PC-9 (cell line): Measurements from ENCODE around the gene OPTC. TPM values are rescaled to one million over a fixed set of nuclear protein-coding genes. Genes with fewer than 3 reads are reported as not detected.

Experiments
- BruUV-seq: library from RNA; stranded (reverse); fragments of 400-500 nt; replicated peaks from 2 replicates; lab custom pipeline; 2021; lab: Mats Ljungman, UMichigan
- CTCF ChIA-PET: fragments of 300-600 bp; sonication (Branson Sonifier 250); formaldehyde crosslinking; loops from one replicate; lab custom pipeline; 2022; ENCODE audit warnings: antibody characterized with exemption; lab: Charles Lee
- POLR2A ChIA-PET: fragments of 300-600 bp; sonication (Branson Sonifier 250); formaldehyde crosslinking; loops from one replicate; lab custom pipeline; 2022; ENCODE audit warnings: antibody characterized with exemption; ENCODE audit not compliant: unreplicated experiment; lab: Charles Lee
- DNase-seq, 2 experiments: peaks; one replicate each; pipeline versions ENCODE4 v3.0.0 to v3.0.0-alpha.2; 2015 to 2022; ENCODE audit warnings: mixed read lengths in 1 of 2
- H2AFZ ChIP-seq: fragments of 200-600 bp; sonication (generic); 2 replicates; pipeline ENCODE4 v1.8.1; 2017; ENCODE audit warnings: antibody characterized with exemption
- H3F3A ChIP-seq: fragments of 200-600 bp; sonication (generic); 2 replicates; pipeline ENCODE4 v1.8.1; 2017; ENCODE audit warnings: antibody characterized with exemption, mild to moderate bottlenecking, low read depth; ENCODE audit not compliant: insufficient read depth
- H3K27ac ChIP-seq: fragments of 200-600 bp; sonication (generic); 2 replicates; pipeline ENCODE4 v1.6.1; 2016; ENCODE audit warnings: mixed run types
- H3K27me3 ChIP-seq: fragments of 200-600 bp; sonication (generic); 2 replicates; pipeline ENCODE4 v1.6.1; 2016; ENCODE audit warnings: low read depth, mixed run types; ENCODE audit not compliant: insufficient read depth
- H3K36me3 ChIP-seq: fragments of 200-600 bp; sonication (generic); 2 replicates; pipeline ENCODE4 v1.6.1; 2016; ENCODE audit warnings: low read depth, mixed run types
- H3K4me1 ChIP-seq: fragments of 200-600 bp; sonication (generic); replicated peaks from 2 replicates; pipeline ENCODE4 v1.6.1; 2016; ENCODE audit warnings: mixed run types; ENCODE audit not compliant: insufficient read depth
- H3K4me2 ChIP-seq: fragments of 200-600 bp; sonication (generic); 2 replicates; pipeline ENCODE4 v1.6.1; 2017; ENCODE audit warnings: mixed run types
- H3K4me3 ChIP-seq: fragments of 200-600 bp; sonication (generic); 2 replicates; pipeline ENCODE4 v1.6.1; 2016; ENCODE audit warnings: mixed run types
- H3K79me2 ChIP-seq: fragments of 200-600 bp; sonication (generic); 2 replicates; pipeline ENCODE4 v1.6.1; 2017; ENCODE audit warnings: low read depth, mixed run types
- H3K9me2 ChIP-seq: fragments of 200-600 bp; sonication (generic); 2 replicates; pipeline ENCODE4 v1.8.1; 2017; ENCODE audit warnings: mild to moderate bottlenecking; ENCODE audit not compliant: insufficient read depth
- H3K9me3 ChIP-seq: fragments of 200-600 bp; sonication (generic); 2 replicates; pipeline ENCODE4 v1.8.1; 2016; ENCODE audit warnings: low read depth; ENCODE audit not compliant: insufficient read depth
- H4K20me1 ChIP-seq: fragments of 200-600 bp; sonication (generic); 2 replicates; pipeline ENCODE4 v1.8.1; 2017; ENCODE audit not compliant: insufficient read depth
- CTCF ChIP-seq: fragments of 200-600 bp; sonication (generic); conservative IDR thresholded peaks from 2 replicates; pipeline ENCODE4 v1.6.1; 2017; ENCODE audit warnings: mixed run types, antibody characterized with exemption, mild to moderate bottlenecking, moderate library complexity
- EZH2 ChIP-seq: fragments of 200-600 bp; sonication (generic); IDR thresholded peaks from 2 replicates; pipeline ENCODE4 v1.8.0; 2017; ENCODE audit warnings: antibody characterized with exemption, low read depth
- intact Hi-C: fragments of 100-400 bp; cut with micrococcal nuclease; formaldehyde crosslinking; loops from one replicate; pipeline ENCODE4 v1.10.0; 2022; ENCODE audit not compliant: unreplicated experiment
- total RNA-seq: library from RNA; stranded (reverse); gene quantifications from 2 replicates; pipeline ENCODE4 v1.2.3, GENCODE V29; 2021

The OPTC gene
- total RNA-seq, 1 experiment from 2014 or later = not detected

- intact Hi-C loops = no loop called here
- no peaks in the 10 kb centered on the region for H3K79me2 ChIP-seq
- no peaks in the 10 kb centered on the region for H3K9me3 ChIP-seq
- no peaks in the 10 kb centered on the region for H3K27me3 ChIP-seq
- TF ChIP-seq CTCF = no peak
- TF ChIP-seq EZH2 = no peak
- no peak overlapping the region for H3K27ac ChIP-seq
- H3K9me2 ChIP-seq = no peaks in the 10 kb centered on the region
- peaks cover 17% of the 10 kb centered on the region for H3F3A ChIP-seq
- BruUV-seq = no TSS peak
- peaks cover 25% of the 10 kb centered on the region for H3K4me1 ChIP-seq
- ChIA-PET POLR2A (no interaction called here), CTCF (interaction anchor here (0.6 to 1.0 kb wide), 2 partner anchors 172 to 180 kb away, joined by 5 read pairs; no protein-coding TSS in a partner anchor)
- no peak overlapping the region for H3K4me3 ChIP-seq
- H3K36me3 ChIP-seq = no peaks in the 10 kb centered on the region
- DNase-seq = no peak
- H4K20me1 ChIP-seq = no peaks in the 10 kb centered on the region
- H3K4me2 ChIP-seq = no peak overlapping the region
- no peak overlapping the region for H2AFZ ChIP-seq
Measured at GRCh38 chr1:203506858-203507626, 13.1 kb downstream of the OPTC start.

DNA sequence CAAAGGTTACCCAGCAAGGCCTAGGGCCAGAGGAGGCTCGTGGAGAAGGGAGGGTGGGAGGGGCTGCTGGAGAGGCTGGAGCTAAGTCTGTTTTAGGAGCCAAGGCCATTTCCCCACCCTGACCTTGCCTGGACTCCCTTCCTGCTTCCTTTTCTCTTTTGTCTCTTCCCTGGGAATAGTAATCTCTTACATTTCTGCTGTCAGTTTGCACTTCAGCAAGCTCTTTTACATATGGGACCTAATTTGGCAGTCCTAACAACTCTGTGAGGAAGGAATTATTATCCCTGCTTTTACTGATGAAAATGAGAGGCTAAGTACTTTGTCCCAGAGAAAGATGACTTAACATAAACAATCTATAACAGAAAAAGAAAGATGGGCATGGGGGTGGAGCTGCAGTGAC, 13.8 kb downstream of the OPTC start:
- POLR2A ChIA-PET = interaction anchor here (1.0 kb wide), 1 partner anchor 19 kb away, joined by 4 read pairs; no protein-coding TSS in a partner anchor

More for the DNA sequence above, 13.8 kb downstream of the OPTC start:
- no peaks in the 10 kb centered on the region for H3K36me3 ChIP-seq
- H2AFZ ChIP-seq = no peak overlapping the region
- no TSS peak for BruUV-seq
- H3K27ac ChIP-seq = no peak overlapping the region
- H3K4me1 ChIP-seq = peaks cover 32% of the 10 kb centered on the region
- peaks cover 24% of the 10 kb centered on the region for H3F3A ChIP-seq
- H4K20me1 ChIP-seq = no peaks in the 10 kb centered on the region
- no peak for TF ChIP-seq CTCF
- no peak for TF ChIP-seq EZH2
- no peak overlapping the region for H3K4me3 ChIP-seq
- no peak overlapping the region for H3K4me2 ChIP-seq
- no peaks in the 10 kb centered on the region for H3K9me3 ChIP-seq
- H3K27me3 ChIP-seq = no peaks in the 10 kb centered on the region
- no peaks in the 10 kb centered on the region for H3K9me2 ChIP-seq
- CTCF ChIA-PET = interaction anchor here (0.6 to 1.0 kb wide), 2 partner anchors 173 to 179 kb away, joined by 5 read pairs; no protein-coding TSS in a partner anchor
- intact Hi-C loops = no loop called here
- no peaks in the 10 kb centered on the region for H3K79me2 ChIP-seq
- DNase-seq = no peak
